Activated naive CD4-positive, alpha-beta T cell treated with anti-CD3 and anti-CD28 coated beads, Interleukin-2, amount 10 ng/mL, durations not matched to agents 7 days and 5 days (primary cell): ENCODE measurements around the gene LAPTM5.
A peak's percentile ranks its signal among the peaks of the same experiment; 100 is the strongest.
"Not testable (repeated sequence)": the region's sequence is repeated elsewhere in the genome, so short reads cannot be mapped to it uniquely, and the experiment has no call there.

Experiments
- CTCF ChIA-PET: fragments of 350-600 bp; sonication (Branson Sonifier 250); formaldehyde crosslinking; loops from one replicate; lab custom pipeline; 2021; ENCODE audit warnings: antibody characterized with exemption; lab: Charles Lee
- DNase-seq: peaks from one replicate; pipeline ENCODE4 v3.0.0-alpha.2; 2020
- H3K27ac Mint-ChIP-seq: one replicate; pipeline ENCODE4 v1.8.0; 2021; ENCODE audit warnings: mild to moderate bottlenecking, moderate library complexity, mixed read lengths
- H3K27me3 Mint-ChIP-seq: one replicate; pipeline ENCODE4 v1.8.0; 2021; ENCODE audit warnings: mild to moderate bottlenecking, mixed read lengths
- H3K36me3 Mint-ChIP-seq: one replicate; pipeline ENCODE4 v1.8.0; 2021; ENCODE audit warnings: mixed read lengths
- H3K4me1 Mint-ChIP-seq: one replicate; pipeline ENCODE4 v1.8.0; 2021; ENCODE audit warnings: mixed read lengths
- H3K4me3 Mint-ChIP-seq: one replicate; pipeline ENCODE4 v1.8.0; 2021; ENCODE audit warnings: mild to moderate bottlenecking, moderate library complexity, mixed read lengths
- H3K9me3 Mint-ChIP-seq: one replicate; pipeline ENCODE4 v1.8.0; 2021; ENCODE audit warnings: mixed read lengths

The LAPTM5 gene

DNA sequence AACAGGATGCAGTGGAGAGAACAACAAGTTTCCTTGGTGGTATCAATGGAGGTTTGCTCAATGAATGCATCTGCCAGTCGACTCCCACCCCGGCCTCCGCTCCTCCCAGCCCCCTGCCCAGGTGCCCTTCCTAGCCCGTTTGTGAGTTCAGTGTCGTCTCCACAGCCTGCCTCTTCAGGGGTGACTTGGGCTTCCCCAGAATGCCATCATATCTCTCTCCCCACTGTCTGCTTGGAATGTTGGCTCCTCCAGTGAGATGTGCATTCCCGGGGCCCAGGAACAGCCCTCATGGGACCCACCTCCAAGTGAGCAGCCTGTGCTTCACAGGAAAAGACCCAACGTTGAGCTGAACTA, 64.6 kb downstream of the LAPTM5 start:
- CTCF ChIA-PET = no interaction called here
- H3K27ac Mint-ChIP-seq = no peak overlapping the region

DNA sequence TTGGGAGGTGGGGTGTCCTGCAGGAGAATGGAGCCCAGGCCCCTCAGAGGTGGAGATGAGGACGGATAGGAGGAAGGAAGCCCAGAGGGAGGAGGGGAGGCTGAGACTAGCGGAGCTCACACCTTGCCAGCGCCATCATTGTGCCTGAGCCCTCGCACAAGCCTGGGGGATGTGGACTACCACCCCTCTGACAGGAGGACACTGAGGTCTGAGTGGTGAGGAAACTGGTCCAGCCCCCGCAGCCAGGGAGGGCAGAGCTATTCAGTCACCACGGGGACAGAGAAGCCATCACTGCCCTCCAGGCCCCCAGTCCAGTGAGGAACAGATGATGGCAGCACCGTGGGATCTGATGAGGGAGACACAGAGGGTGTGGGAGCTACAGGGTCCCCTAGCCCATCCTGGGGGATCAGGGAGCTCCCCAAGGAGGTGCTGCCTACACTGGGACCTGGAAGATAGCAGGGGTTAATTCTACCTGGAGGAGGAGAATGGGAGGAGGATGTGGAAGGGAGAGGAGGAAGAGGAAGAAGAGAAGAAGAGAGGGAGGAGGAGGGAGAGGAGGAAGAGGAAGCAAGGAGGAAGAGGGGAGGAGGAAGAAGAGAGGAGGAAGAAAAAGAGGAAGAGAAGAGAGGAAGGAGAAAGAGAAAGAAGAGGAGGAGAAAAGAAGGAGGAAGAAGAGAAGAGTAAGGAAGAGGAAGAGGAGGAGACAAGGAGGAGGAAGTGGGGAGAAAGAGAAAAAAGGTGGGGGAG, 65.2 kb downstream of the LAPTM5 start:
- peak; percentile 13 for DNase-seq
- H3K9me3 Mint-ChIP-seq = no peaks in the 10 kb centered on the region
- H3K4me3 Mint-ChIP-seq = no peak overlapping the region
- H3K27me3 Mint-ChIP-seq = peaks cover 27% of the 10 kb centered on the region
- CTCF ChIA-PET = no interaction called here
- no peaks in the 10 kb centered on the region for H3K36me3 Mint-ChIP-seq
- H3K27ac Mint-ChIP-seq = no peak overlapping the region
- peaks cover 5% of the 10 kb centered on the region for H3K4me1 Mint-ChIP-seq

More for the DNA sequence above, 64.6 kb downstream of the LAPTM5 start:
- Mint-ChIP-seq H3K9me3 (no peaks in the 10 kb centered on the region), H3K4me3 (no peak overlapping the region), H3K4me1 (peaks cover 5% of the 10 kb centered on the region), H3K36me3 (no peaks in the 10 kb centered on the region), H3K27me3 (peaks cover 22% of the 10 kb centered on the region)
- peak; percentile 3 for DNase-seq

- Mint-ChIP-seq H3K4me1 (peaks cover 5% of the 10 kb centered on the region), H3K27me3 (peaks cover 32% of the 10 kb centered on the region), H3K4me3 (no peak overlapping the region), H3K27ac (no peak overlapping the region), H3K36me3 (no peaks in the 10 kb centered on the region), H3K9me3 (no peaks in the 10 kb centered on the region)
- peak; percentile 17 for DNase-seq
- CTCF ChIA-PET = no interaction called here
Measured at GRCh38 chr1:30691480-30691879, 66.1 kb downstream of the LAPTM5 start.

DNA sequence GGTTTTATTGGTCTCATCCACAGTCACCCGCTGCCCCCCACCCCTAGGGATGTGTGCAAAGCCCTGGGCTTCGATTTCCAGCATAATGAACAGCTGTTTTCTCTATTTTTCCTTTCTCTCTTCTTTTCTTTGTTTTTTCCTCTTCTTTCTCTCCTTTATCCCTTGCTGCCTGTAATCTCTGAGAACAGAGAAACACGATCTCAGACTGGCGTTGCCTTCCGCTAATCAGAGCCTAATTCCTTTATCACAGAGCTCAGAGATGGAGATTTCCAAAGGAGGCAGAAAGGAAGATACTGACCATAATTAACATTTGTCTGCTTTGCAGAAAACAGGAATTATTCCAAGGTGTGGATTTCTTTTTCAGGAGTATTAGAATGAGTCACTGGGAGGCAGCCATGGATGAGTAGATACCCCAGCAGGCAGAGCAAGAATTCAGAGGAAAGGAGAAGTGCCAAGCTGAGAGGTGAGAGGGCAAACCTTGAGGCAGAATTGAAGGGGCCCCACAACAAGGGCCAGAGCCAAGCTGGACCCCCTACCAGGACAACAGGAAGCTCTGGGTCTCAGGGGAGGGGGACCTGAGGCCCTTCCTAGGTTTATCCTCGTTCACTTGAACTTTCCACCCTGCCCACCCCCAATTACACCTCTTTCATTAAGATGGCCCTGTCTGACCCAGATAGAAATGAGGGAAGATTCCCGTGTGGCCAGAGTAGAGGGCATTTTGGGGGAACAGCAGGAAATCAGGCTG, 67.5 kb downstream of the LAPTM5 start:
- peak; percentile 9 for DNase-seq
- Mint-ChIP-seq H3K27ac (no peak overlapping the region), H3K9me3 (no peaks in the 10 kb centered on the region), H3K27me3 (peaks cover 41% of the 10 kb centered on the region), H3K4me1 (peaks cover 5% of the 10 kb centered on the region), H3K36me3 (no peaks in the 10 kb centered on the region), H3K4me3 (no peak overlapping the region)
- CTCF ChIA-PET = no interaction called here

DNA sequence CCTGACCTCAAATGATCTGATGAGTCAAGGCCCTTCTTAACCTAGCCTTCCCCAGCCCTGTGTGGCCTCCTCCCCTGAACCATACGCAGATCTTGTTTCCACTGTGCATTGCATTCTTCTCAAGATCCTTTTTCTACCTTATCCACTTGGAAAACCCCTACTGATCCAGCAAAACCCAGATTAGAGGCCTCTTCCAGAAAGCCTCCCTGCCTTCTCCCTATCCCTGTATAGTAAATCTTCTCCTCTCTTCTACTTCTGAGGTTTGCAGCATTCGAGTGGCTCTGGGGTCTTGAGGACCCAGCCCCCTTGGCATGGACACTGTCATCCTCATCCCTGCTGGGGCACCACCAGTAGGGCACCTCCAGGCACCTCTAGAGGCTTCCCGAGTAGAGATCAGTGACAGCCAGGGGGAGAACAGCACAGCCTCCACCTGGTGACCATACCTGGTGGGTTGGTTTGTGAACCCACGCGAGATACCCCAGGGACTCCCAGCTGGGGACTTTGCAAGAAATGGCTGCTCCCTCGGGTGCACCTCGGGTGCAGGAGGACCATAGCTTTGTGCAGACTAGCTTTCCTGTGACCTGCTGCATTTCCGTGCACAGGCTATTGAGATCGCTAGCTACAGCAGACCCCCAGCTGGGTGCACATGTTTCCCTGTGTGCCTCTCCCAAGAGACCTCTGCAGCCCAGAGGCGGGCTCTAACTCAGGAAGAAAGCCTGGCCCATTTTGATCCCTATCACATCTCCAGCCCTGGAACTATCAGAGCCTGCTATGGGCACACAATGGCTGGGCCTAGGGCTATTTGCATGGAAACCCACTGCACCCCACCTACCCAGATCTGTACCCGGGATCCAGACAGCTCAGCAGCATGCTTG, 68.4 kb downstream of the LAPTM5 start:
- no peak overlapping the region for H3K27ac Mint-ChIP-seq
- peaks cover 5% of the 10 kb centered on the region for H3K4me1 Mint-ChIP-seq
- DNase-seq = peak; percentile 18
- peaks cover 50% of the 10 kb centered on the region for H3K27me3 Mint-ChIP-seq
- H3K4me3 Mint-ChIP-seq = no peak overlapping the region
- no peaks in the 10 kb centered on the region for H3K36me3 Mint-ChIP-seq
- H3K9me3 Mint-ChIP-seq = no peaks in the 10 kb centered on the region
- CTCF ChIA-PET = no interaction called here

DNA sequence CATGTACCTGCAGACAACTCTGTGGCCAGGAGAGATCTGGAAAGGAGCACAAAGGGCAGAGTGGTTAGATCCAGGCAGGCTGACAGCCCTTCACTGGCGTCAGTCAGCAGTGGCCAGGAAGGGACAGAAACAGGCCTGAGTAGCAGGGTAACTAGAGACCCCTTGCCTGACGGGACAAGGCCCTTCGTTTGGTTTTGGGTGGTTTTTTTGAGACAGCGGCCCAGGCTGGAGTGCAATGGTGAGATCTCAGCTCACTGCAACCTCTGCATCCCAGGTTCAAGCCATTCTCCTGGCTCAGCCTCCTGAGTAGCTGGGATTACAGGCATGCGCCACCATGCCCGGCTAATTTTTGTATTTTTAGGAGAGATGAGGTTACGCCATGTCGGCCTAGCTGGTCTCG, 69.1 kb downstream of the LAPTM5 start:
- H3K4me3 Mint-ChIP-seq, CTCF ChIA-PET, H3K27ac Mint-ChIP-seq, H3K9me3 Mint-ChIP-seq, H3K36me3 Mint-ChIP-seq, H3K4me1 Mint-ChIP-seq: not testable (repeated sequence)
- H3K27me3 Mint-ChIP-seq = peaks cover 57% of the 10 kb centered on the region
- peak; percentile 11 for DNase-seq

GRCh38 chr1:30687886-30688285, 69.7 kb downstream of the LAPTM5 start:
- H3K4me1 Mint-ChIP-seq = peaks cover 3% of the 10 kb centered on the region
- no peaks in the 10 kb centered on the region for H3K9me3 Mint-ChIP-seq
- no peak overlapping the region for H3K4me3 Mint-ChIP-seq
- CTCF ChIA-PET = no interaction called here
- DNase-seq = peak; percentile 13
- no peaks in the 10 kb centered on the region for H3K36me3 Mint-ChIP-seq
- H3K27me3 Mint-ChIP-seq = peaks cover 63% of the 10 kb centered on the region
- no peak overlapping the region for H3K27ac Mint-ChIP-seq

DNA sequence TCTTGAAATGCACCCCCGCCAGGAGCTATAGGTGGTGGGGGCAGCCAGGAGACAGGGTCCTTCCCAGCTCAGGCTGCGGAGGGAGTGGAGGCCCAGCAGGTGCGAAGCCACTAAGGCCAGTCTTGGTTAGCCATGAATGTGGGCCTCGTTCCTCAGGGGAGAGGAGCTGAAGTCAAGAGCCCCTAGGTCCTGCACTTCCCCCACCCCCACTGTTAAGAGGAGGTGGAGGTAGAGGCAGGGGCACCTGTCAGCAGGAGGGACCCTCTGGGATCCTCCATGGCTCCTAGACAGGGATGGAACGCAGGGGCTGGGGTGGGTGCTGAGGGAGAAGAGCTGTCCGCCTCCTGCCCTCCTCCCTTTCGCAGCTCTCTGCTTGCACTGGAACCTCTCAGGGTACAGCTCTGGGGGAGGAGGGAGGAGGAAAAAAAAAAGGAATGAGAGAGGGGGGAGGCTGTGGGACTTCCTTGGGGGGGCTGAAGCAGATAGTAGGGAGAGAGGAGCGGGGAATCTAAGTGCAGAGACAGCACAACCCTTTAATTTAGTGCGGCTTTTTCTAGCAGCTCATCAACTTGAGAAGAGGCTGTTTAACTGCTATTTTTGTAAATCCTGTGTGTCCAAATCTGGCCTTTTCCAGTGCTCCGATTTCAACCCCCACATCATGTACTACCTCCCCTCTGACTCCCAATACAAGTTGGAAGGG, 71.2 kb downstream of the LAPTM5 start:
- Mint-ChIP-seq H3K36me3 (no peaks in the 10 kb centered on the region), H3K27me3 (peaks cover 68% of the 10 kb centered on the region), H3K4me3 (no peak overlapping the region), H3K27ac (no peak overlapping the region), H3K9me3 (no peaks in the 10 kb centered on the region), H3K4me1 (no peaks in the 10 kb centered on the region)
- peak; percentile 16 for DNase-seq
- CTCF ChIA-PET = interaction anchor here (1.1 kb wide), 1 partner anchor 11 kb away, joined by 3 read pairs; no protein-coding TSS in a partner anchor

- H3K4me1 Mint-ChIP-seq = no peaks in the 10 kb centered on the region
- H3K4me3 Mint-ChIP-seq = no peak overlapping the region
- H3K36me3 Mint-ChIP-seq = no peaks in the 10 kb centered on the region
- DNase-seq = no peak
- CTCF ChIA-PET = interaction anchor here (1.1 kb wide), 1 partner anchor 10 kb away, joined by 3 read pairs; no protein-coding TSS in a partner anchor
- H3K27ac Mint-ChIP-seq = no peak overlapping the region
- no peaks in the 10 kb centered on the region for H3K9me3 Mint-ChIP-seq
- peaks cover 73% of the 10 kb centered on the region for H3K27me3 Mint-ChIP-seq
Measured at GRCh38 chr1:30685796-30686165, 71.8 kb downstream of the LAPTM5 start.

- Mint-ChIP-seq H3K27me3 (peaks cover 78% of the 10 kb centered on the region), H3K4me3 (no peak overlapping the region), H3K27ac (no peak overlapping the region), H3K9me3 (no peaks in the 10 kb centered on the region), H3K36me3 (no peaks in the 10 kb centered on the region), H3K4me1 (no peaks in the 10 kb centered on the region)
- DNase-seq = no peak
- CTCF ChIA-PET = interaction anchor here (1.1 kb wide), 1 partner anchor 10 kb away, joined by 3 read pairs; no protein-coding TSS in a partner anchor
Measured at GRCh38 chr1:30684881-30685795, 72.4 kb downstream of the LAPTM5 start.

- H3K27ac Mint-ChIP-seq = no peak overlapping the region
- DNase-seq = no peak
- H3K36me3 Mint-ChIP-seq = no peaks in the 10 kb centered on the region
- CTCF ChIA-PET = no interaction called here
- peaks cover 82% of the 10 kb centered on the region for H3K27me3 Mint-ChIP-seq
- H3K9me3 Mint-ChIP-seq = no peaks in the 10 kb centered on the region
- no peak overlapping the region for H3K4me3 Mint-ChIP-seq
- no peaks in the 10 kb centered on the region for H3K4me1 Mint-ChIP-seq
Measured at GRCh38 chr1:30684259-30684658, 73.3 kb downstream of the LAPTM5 start.

- Mint-ChIP-seq H3K36me3 (no peaks in the 10 kb centered on the region), H3K9me3 (peaks cover under 1% of the 10 kb centered on the region), H3K4me3 (no peak overlapping the region), H3K27me3 (peaks cover 81% of the 10 kb centered on the region), H3K27ac (no peak overlapping the region), H3K4me1 (no peaks in the 10 kb centered on the region)
- no peak for DNase-seq
- CTCF ChIA-PET = no interaction called here
Measured at GRCh38 chr1:30683699-30684098, 73.9 kb downstream of the LAPTM5 start.
